Panc1 (cell line): ENCODE measurements around the gene DNER.

ENCODE experiments used
- CTCF ChIP-seq: fragments of 450-650 bp; IDR thresholded peaks from 2 replicates; pipeline ENCODE4 v1.5.1; 2017; ENCODE audit warnings: mild to moderate bottlenecking
- POLR2AphosphoS5 ChIP-seq: IDR thresholded peaks from 2 replicates; pipeline ENCODE4 v1.6.1; 2012; ENCODE audit warnings: mild to moderate bottlenecking, low read depth, low read length, moderate library complexity
- REST ChIP-seq, 2 experiments: IDR thresholded peaks; 2 replicates each; pipeline ENCODE4 v1.6.1; 2011 to 2012; ENCODE audit warnings: low read depth in 2 of 2, control low read depth in 1 of 2, low read length in 1 of 2, mild to moderate bottlenecking in 1 of 2, moderate library complexity in 1 of 2; ENCODE audit not compliant: insufficient read depth in 1 of 2
- SIN3A ChIP-seq: IDR thresholded peaks from 2 replicates; pipeline ENCODE4 v1.6.1; 2012; ENCODE audit warnings: low read depth, mild to moderate bottlenecking, low read length, moderate library complexity, borderline replicate concordance; ENCODE audit not compliant: insufficient read depth
- TCF7L2 ChIP-seq: IDR thresholded peaks from 2 replicates; pipeline ENCODE4 v1.6.1; 2011; ENCODE audit warnings: mild to moderate bottlenecking, low read depth, low read length, inconsistent platforms

- TF ChIP-seq CTCF (no peak), REST (IDR thresholded peaks at IDR 0.05; ENCODE audit: insufficient read depth in 1 of 2, low read depth in 2 of 2, low read length in 1 of 2) (no peak), TCF7L2 (no peak), POLR2AphosphoS5 (no peak), SIN3A (no peak)
Observed at GRCh38 chr2:229586012-229586411, 128.3 kb downstream of the DNER start.
